Stimulated activated CD4-positive, alpha-beta T cell treated with anti-CD3 and anti-CD28 coated beads, Interleukin-4, amount 100 ng/mL, for 24 hours (primary cell): ENCODE results near the gene ZNF497.
"Not testable (repeated sequence)": the region's sequence is repeated elsewhere in the genome, so short reads cannot be mapped to it uniquely, and the experiment has no call there.

ENCODE experiments used
- DNase-seq: peaks from one replicate; pipeline ENCODE4 v3.0.0-alpha.2; 2020

The ZNF497 gene

GRCh38 chr19:58393725-58394033 is 31.1 kb upstream of the ZNF497 start:
- no peak for DNase-seq

- no peak for DNase-seq
These were observed 30.6 kb upstream of the ZNF497 start for GRCh38 chr19:58392945-58393724.

DNA sequence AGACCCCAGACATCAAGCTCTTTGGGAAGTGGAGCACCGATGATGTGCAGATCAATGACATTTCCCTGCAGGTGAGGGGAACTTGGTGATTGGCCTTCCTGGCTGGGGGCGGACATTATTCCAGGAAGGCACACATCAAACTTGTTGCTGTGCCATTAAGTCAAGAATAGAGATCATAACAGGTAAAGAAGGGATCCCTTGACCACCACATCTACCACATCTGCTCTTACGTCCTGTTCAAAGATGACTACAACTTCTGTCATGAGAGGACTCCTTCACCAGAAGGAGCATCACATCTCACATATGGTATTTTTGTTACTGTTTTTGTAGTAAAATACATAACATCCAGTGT is 25.6 kb upstream of the ZNF497 start:
- no peak for DNase-seq

DNA sequence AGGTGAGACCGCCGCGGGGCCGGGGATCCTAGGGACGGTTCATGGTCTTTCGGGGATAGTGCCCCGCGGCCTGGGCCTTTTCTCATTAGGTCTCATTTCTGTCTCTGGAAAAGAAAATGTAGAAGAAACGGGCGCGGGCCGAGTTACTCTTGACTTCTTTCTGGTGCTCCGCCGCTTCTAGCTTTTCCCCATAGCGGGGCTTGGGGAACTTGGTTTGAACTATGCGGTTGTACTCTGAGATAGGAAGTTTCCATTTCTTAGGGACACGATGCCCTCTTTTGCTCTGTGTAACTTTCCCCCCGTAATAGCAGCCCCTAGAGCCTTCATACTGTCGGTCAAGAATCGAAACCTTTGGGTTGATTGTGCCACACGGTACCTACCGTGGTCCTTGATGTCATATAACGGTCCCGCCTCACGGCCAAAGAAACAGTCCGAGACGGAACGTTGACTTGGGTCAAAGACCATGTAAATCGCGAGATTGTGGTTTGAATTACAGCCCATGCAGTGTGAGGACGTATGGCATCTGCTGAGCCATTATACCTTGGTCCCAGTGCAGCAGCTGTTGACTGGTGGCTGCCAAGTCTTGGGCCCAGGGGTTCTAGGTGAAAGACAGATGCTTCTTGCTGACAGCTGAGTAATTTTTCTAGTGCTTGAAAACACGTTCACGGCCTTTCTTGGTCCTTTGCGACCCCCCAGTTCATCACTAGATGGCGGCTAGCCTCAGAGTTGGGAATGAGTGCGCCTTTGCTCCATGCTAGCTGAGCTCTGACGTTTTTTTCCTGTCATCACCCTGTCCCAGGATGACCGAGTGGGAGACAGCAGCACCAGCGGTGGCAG is 25.0 kb upstream of the ZNF497 start:
- no peak for DNase-seq

- peak; percentile 97 for DNase-seq
These were observed 24.2 kb upstream of the ZNF497 start, which contains the start of gene RPS5 for GRCh38 chr19:58386576-58387337. TSS of gene RPS5 (plus strand) at chr19:58387269. CDS start at chr19:58388138, 869 bp downstream.

DNA sequence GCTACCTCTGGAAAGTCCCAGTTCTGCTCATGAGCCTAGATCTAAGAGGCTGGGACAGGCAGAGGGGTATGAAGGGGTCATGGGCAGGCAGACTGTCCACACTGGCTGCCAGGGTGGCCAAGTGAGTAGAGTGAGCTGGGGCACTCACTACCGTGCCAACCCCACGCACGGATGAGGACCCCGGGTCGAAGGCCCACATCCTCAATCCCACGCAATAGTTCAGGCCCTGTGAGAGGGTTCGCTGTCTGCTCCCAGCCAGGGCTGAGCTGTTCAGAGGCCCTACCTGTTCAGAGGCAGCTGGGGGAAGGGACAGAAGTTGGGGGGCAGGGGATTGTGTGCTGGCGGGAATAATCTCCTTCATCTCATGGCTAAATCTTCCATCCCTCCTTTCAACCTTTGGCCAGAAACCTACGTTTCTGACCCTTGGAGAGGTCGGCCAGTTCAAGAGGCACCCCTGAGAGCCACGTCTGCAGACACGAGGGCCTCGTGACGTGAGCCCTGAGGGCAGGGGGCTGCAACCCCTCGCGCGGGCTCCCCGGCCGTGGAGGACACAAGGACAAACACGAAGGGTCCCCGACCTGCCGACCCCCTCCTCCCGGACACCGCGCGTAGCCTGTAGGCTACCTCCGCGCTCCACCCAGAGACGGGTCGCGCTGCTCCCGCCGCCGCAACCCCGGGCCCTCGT is 23.5 kb upstream of the ZNF497 start:
- DNase-seq: peak; percentile 45

DNA sequence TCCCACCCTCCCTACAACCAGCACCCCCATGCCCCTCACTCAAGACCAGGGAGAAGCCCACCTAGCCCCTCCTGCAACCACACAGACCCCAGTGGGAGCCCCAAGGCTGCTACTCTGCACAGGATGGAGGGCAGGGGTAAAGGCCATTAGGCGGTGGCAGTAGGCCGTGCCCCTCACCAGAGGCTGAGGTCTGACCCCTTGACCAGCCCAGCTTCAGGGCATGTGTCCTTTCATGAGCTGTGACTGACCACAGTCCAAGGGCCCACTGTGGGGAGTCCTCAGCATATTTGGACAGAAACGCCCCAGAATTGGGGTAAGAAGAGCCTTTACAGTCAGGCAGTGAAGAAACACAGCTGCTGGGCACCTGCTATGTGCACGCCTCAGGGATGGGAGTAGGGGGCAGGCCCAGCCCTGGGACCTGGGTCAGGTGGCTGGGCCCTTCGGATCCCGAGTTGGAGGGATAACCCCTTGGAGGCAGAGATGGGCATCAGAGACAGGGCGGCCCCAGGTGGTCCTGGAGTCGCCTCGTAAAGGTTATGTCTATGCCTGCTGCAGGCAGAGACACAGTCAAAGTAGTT is 22.9 kb upstream of the ZNF497 start:
- no peak for DNase-seq

- no peak for DNase-seq
These were observed 20.5 kb upstream of the ZNF497 start for GRCh38 chr19:58382997-58383603.

GRCh38 chr19:58381460-58382212 is 19.1 kb upstream of the ZNF497 start:
- no peak for DNase-seq

DNA sequence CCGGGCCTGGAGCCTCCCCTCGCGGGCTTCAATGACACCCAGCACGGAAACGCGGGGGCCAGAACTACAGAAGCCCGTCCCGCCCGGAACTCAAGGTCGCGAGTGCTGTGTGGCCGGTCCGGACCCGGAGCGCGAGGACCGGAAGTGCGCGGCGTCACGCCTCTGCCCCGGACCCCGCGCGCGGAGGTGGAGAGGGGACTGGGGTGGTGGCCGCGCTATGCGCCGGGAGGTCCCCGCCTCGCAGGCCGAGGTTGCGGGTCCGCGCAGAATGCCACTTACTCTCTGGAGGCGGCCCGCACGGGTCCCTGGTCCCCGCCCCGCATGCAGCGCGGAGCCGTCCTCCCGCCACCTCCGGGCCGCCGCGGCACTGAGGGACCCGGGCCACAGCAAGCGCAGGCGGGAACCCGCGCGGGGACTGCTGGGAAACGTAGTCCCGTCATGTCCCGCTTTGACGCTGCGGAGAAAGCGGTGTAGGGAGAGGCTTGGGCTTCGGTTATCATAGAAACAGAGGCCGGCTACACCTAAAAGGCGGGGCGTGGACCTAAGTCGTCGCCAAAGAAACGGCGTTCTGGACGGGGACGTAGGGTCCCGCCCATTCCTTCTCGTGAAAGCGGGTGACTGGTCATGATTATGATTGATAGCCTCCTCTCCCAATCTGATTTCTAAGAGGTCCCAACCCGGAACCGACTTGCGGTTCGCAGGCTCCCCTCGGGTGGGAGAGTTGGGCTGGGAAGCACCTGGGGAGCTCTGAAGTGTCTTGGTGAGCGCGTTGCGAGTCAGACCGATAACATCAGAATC is 18.3 kb upstream of the ZNF497 start, which contains the start of gene ZNF837:
Gene ZNF837, minus strand, starts transcription at position 369 of the 798 bp plus-strand sequence. CDS start 11,698 bp downstream, outside the sequence.
- peak; percentile 99 for DNase-seq

DNA sequence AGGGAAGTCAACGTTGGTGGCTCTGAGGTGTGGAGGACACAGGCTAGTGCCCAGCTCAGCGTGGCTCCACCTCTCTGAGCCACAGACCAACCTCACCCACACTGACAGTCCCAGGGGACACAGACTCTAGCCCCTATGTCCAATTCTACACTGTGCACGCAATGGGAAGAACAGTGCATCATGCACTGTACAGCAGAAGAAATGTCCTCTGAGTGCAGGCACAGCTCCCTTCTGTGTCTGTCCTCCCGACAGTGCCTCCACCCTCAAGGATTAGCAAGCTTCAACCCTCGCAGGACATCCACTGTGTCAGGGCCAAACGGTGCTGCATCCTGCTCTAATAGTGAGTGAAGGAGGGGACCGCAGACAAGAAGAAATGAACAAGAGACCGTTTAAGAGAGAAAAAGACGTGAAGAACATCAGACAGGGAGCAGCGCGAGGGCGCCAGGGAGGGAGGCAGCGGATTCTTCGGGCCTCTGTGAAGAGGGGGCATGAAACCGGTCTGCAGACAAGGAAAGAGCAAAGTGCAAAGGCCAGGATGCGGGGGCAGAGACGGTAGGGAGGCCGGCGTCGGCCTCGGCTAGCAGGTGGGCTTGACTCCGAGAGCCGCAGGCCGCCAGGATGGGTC is 17.6 kb upstream of the ZNF497 start:
- no peak for DNase-seq

GRCh38 chr19:58379246-58379645 is 16.7 kb upstream of the ZNF497 start:
- no peak for DNase-seq

DNA sequence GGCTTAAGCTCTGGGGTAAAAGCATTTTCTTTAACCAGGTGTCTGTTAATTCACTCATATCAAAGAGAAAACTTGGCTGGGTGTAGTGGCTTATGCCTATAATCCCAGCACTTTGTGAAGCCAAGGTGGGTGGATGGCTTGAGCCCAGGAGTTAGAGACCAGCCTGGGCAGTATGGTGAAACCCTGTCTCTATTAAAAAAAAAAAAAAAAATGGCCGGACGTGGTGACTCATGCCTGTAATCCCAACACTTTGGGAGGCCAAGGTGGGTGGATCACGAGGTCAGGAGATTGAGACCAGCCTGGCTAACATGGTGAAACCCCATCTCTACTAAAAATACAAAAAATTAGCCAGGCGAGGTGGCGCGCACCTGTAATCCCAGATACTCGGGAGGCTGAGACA is 14.2 kb upstream of the ZNF497 start:
- not testable (repeated sequence) for DNase-seq

GRCh38 chr19:58374200-58374599 is 11.6 kb upstream of the ZNF497 start:
- DNase-seq: no peak

- no peak for DNase-seq
These were observed 10.0 kb upstream of the ZNF497 start for GRCh38 chr19:58372311-58373133.

DNA sequence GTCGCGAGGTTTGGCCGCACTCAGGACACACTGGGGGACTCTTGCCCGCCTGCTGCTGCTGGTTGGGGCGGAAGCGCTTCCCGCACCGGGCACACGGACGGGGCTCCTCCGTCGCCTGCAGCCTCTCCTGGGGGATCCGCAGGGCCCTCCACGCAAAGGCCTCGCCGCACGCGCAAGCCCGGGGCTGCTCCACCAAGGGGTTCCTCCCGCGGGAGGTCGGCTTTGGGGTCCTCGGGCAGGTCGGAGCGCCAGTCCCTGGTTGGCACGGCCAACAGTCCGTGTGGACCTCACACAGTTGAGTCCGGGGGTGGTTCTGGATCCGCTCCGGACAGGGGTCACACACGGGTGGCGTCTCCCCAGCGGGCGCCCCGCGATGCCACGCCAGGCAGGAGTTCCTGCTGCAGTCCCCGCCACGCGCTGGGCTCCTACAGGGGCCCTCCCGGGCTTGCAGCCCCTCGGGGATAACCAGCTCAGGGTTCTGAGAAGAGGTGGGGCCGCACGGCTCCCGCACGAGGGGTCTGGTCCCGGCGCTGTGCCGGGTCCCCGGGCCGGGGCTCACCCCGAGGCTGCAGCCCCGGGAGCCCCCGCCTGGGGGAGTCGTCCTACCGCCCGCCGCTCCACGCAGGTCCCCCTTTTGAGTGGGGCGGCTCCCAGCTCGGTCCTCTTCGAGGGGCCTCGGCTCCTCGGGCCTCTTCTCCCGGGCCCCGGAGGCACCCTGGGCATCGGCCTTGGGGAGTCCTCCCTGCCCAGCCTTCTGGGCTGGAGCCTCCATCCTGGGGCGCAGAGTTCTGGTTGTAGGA is 6.2 kb upstream of the ZNF497 start:
- DNase-seq: no peak

DNA sequence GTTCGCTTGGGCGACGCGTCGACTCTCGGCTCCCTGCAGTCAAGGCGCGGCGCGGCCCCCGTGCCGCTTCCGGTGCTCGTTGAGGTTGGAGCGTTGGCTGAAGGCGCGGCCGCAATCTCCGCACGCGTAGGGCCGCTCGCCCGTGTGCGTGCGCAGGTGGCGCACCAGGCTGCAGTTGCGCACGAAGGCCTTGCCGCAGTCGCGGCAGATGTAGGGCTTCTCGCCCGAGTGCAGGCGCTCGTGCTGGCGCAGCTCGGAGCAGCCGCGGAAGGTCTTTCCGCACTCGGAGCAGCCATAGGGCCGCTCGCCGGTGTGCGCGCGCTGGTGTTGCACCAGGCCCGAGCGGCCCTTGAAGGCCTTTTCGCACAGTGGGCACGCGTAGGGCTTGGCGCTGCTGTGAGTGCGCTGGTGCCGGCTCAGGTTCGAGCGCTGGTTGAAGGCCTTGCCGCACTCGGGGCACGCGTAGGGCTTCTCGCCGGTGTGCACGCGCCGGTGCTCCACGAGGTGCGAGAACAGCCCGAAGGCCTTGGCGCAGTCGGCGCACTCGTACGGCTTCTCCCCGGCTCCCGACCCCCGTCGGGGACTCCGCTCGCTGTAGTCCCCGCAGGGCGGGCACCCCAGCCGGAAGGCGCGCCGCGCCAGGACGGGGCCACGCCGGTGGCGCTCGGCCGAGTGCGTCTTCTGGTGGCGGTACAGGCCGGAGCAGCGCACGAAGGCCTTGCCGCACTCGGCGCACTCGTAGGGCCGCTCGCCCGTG is 5.3 kb upstream of the ZNF497 start:
- DNase-seq: no peak
